Liver (tissue), 9 donors: Measurements from ENCODE around the gene ZSCAN21. TPM values are rescaled to one million over a fixed set of nuclear protein-coding genes. Genes with fewer than 3 reads are reported as not detected.

ENCODE experiments used
- DNase-seq: peaks from one replicate; pipeline ENCODE4 v3.0.0-alpha.2; 2017; ENCODE audit warnings: low spot score
- H3K27ac ChIP-seq, 2 donors: one replicate each; pipeline ENCODE4 v1.7.0; 2013; ENCODE audit warnings: inconsistent platforms in 2 of 2, low read length in 2 of 2, control low read depth in 1 of 2, low read depth in 1 of 2, mild to moderate bottlenecking in 1 of 2
- H3K27me3 ChIP-seq, 4 donors: one replicate each; pipeline versions ENCODE4 v1.6.1 to v1.7.0; 2013; ENCODE audit warnings: low read length in 3 of 4, inconsistent platforms in 1 of 4, mild to moderate bottlenecking in 1 of 4, moderate library complexity in 1 of 4; ENCODE audit not compliant: control insufficient read depth in 4 of 4, insufficient read depth in 4 of 4
- H3K36me3 ChIP-seq, 4 donors: one replicate each; pipeline versions ENCODE4 v1.6.1 to v1.7.0; 2013; ENCODE audit warnings: low read length in 3 of 4, mild to moderate bottlenecking in 3 of 4, low read depth in 1 of 4, moderate library complexity in 1 of 4; ENCODE audit not compliant: control insufficient read depth in 4 of 4, insufficient read depth in 3 of 4
- H3K4me1 ChIP-seq, 4 donors: one replicate each; pipeline versions ENCODE4 v1.6.1 to v1.7.0; 2013; ENCODE audit warnings: low read length in 3 of 4, mild to moderate bottlenecking in 3 of 4, moderate library complexity in 1 of 4; ENCODE audit not compliant: control insufficient read depth in 4 of 4, insufficient read depth in 4 of 4
- H3K4me3 ChIP-seq, 3 donors: one replicate each; pipeline versions ENCODE4 v1.6.1 to v1.7.0; 2013; ENCODE audit warnings: low read length in 3 of 3, control low read depth in 1 of 3, low read depth in 1 of 3, mild to moderate bottlenecking in 1 of 3
- H3K9ac ChIP-seq, 2 donors: one replicate each; pipeline ENCODE4 v1.7.0; 2013; ENCODE audit warnings: low read length in 2 of 2, mild to moderate bottlenecking in 2 of 2, moderate library complexity in 2 of 2, control low read depth in 1 of 2, low read depth in 1 of 2
- H3K9me3 ChIP-seq, 4 donors: one replicate each; pipeline versions ENCODE4 v1.6.1 to v1.7.0; 2013; ENCODE audit warnings: low read length in 3 of 4; ENCODE audit not compliant: control insufficient read depth in 4 of 4
- ATF3 ChIP-seq: IDR thresholded peaks from 2 replicates; pipeline ENCODE4 v1.6.1; 2016; ENCODE audit warnings: antibody characterized with exemption
- CTCF ChIP-seq: fragments of 150-350 bp; IDR thresholded peaks from 2 replicates; pipeline ENCODE4 v1.5.1; 2017; ENCODE audit warnings: improper control_type of control experiment, low read depth, low read length; ENCODE audit not compliant: missing input control
- EGR1 ChIP-seq, 2 donors: IDR thresholded peaks; 2 replicates each; pipeline ENCODE4 v1.6.1; 2016 to 2018; ENCODE audit warnings: antibody characterized with exemption in 2 of 2, low read depth in 2 of 2
- FOXA1 ChIP-seq: IDR thresholded peaks from 2 replicates; pipeline ENCODE4 v1.6.1; 2016; ENCODE audit warnings: antibody characterized with exemption
- FOXA2 ChIP-seq: IDR thresholded peaks from 2 replicates; pipeline ENCODE4 v1.6.1; 2016; ENCODE audit warnings: antibody characterized with exemption
- GABPA ChIP-seq, 2 donors: IDR thresholded peaks in 1 of 2; conservative IDR thresholded peaks in 1 of 2; 2 replicates each; pipeline ENCODE4 v1.6.1; 2016; ENCODE audit warnings: antibody characterized with exemption in 2 of 2, mild to moderate bottlenecking in 1 of 2, moderate library complexity in 1 of 2
- HNF4A ChIP-seq, 2 donors: conservative IDR thresholded peaks; 2 replicates each; pipeline ENCODE4 v1.6.1; 2016; ENCODE audit warnings: antibody characterized with exemption in 2 of 2, mild to moderate bottlenecking in 2 of 2
- HNF4G ChIP-seq: IDR thresholded peaks from 2 replicates; pipeline ENCODE4 v1.6.1; 2016; ENCODE audit warnings: antibody characterized with exemption
- JUND ChIP-seq, 2 donors: IDR thresholded peaks; 2 replicates each; pipeline ENCODE4 v1.6.1; 2016; ENCODE audit warnings: antibody characterized with exemption in 2 of 2
- MAX ChIP-seq: IDR thresholded peaks from 2 replicates; pipeline ENCODE4 v1.6.1; 2016; ENCODE audit warnings: antibody characterized with exemption
- NR2F2 ChIP-seq: IDR thresholded peaks from 2 replicates; pipeline ENCODE4 v1.6.1; 2016; ENCODE audit warnings: antibody characterized with exemption
- RAD21 ChIP-seq, 2 donors: IDR thresholded peaks; 2 replicates each; pipeline ENCODE4 v1.6.1; 2016; ENCODE audit warnings: antibody characterized with exemption in 2 of 2, mild to moderate bottlenecking in 2 of 2
- REST ChIP-seq: IDR thresholded peaks from 2 replicates; pipeline ENCODE4 v1.6.1; 2016; ENCODE audit warnings: antibody characterized with exemption, mild to moderate bottlenecking
- RXRA ChIP-seq, 2 donors: IDR thresholded peaks; 2 replicates each; pipeline ENCODE4 v1.6.1; 2017 to 2018; ENCODE audit warnings: antibody characterized with exemption in 2 of 2, mild to moderate bottlenecking in 1 of 2
- SP1 ChIP-seq: IDR thresholded peaks from 2 replicates; pipeline ENCODE4 v1.6.1; 2018; ENCODE audit warnings: antibody characterized with exemption, mild to moderate bottlenecking
- TAF1 ChIP-seq: conservative IDR thresholded peaks from 2 replicates; pipeline ENCODE4 v1.6.1; 2016; ENCODE audit warnings: antibody characterized with exemption, mild to moderate bottlenecking
- ZBTB33 ChIP-seq: IDR thresholded peaks from 2 replicates; pipeline ENCODE4 v1.6.1; 2016; ENCODE audit warnings: antibody characterized with exemption
- whole genome bisulfite sequencing: extraction: QIAGEN DNeasy Blood & Tissue Kit; methylation state at CpG from one replicate; pipeline ENCODE4 v1.1.7; 2013; 5-methylcytosine and 5-hydroxymethylcytosine counted together
- polyA plus RNA-seq, 2 donors: library from polyadenylated mRNA; stranded (reverse) in 1 of 2; unstranded in 1 of 2; fragments of 200-250 nt in 1 of 2; fragments of >200 nt in 1 of 2; fragmentation: Nextera tagmentation in 1 of 2; extraction: Ambion mirVana in 1 of 2; gene quantifications; one replicate each; pipeline versions ENCODE4 v1.2.1 to v1.2.3, GENCODE V29; 2013 to 2015
- total RNA-seq, 2 donors: library from RNA; depleted of rRNA; stranded (reverse); fragments of >200 nt; gene quantifications; one replicate each; pipeline ENCODE4 v1.2.3, GENCODE V29; 2014
- donor health status: healthy.
- donor health status: healthy.
- donor health status: healthy.
- donor health status: healthy.
- donor health status: healthy.

Gene ZSCAN21
- total and polyA plus RNA-seq, 4 donors = 4.6 to 8.6 (median 6.9) TPM

GRCh38 chr7:100107125-100107737 lies 57.7 kb downstream of the ZSCAN21 start:
- H3K4me1 ChIP-seq = peaks cover 0 to 3% (median 1%) of the 10 kb centered on the region in 4 donors
- H3K9ac ChIP-seq = no peak overlapping the region
- H3K27ac ChIP-seq = no peak overlapping the region
- WGBS = 92% methylated on average over 25 of the region's 25 CpGs
- H3K27me3 ChIP-seq = no peaks in the 10 kb centered on the region
- no peak for DNase-seq
- no peak overlapping the region for H3K4me3 ChIP-seq
- H3K9me3 ChIP-seq = no peaks in the 10 kb centered on the region
- no peak for TF ChIP-seq EGR1 (IDR thresholded peaks at IDR 0.05; ENCODE audit: low read depth in 2 of 2)
- TF ChIP-seq GABPA (IDR thresholded peaks at IDR 0.05 in 1 of 2, conservative IDR thresholded peaks at IDR 0.05 in 1 of 2) = no peak
- no peak for TF ChIP-seq ZBTB33
- TF ChIP-seq FOXA2 = no peak
- no peak for TF ChIP-seq SP1
- TF ChIP-seq ATF3 = no peak
- no peak for TF ChIP-seq NR2F2
- TF ChIP-seq CTCF = no peak
- TF ChIP-seq RAD21 (IDR thresholded peaks at IDR 0.05) = no peak
- TF ChIP-seq REST = no peak
- TF ChIP-seq MAX = no peak
- TF ChIP-seq FOXA1 = no peak
- TF ChIP-seq JUND (IDR thresholded peaks at IDR 0.05) = no peak
- no peak for TF ChIP-seq HNF4G
- H3K36me3 ChIP-seq = peaks cover 3 to 49% (median 26%) of the 10 kb centered on the region in 4 donors

- 75% methylated on average over 11 of the region's 11 CpGs for WGBS
- no peaks in the 10 kb centered on the region for H3K9me3 ChIP-seq
- no peaks in the 10 kb centered on the region for H3K4me1 ChIP-seq
- H3K4me3 ChIP-seq = no peak overlapping the region
- H3K36me3 ChIP-seq = peaks cover 3 to 49% (median 26%) of the 10 kb centered on the region in 4 donors
- no peak overlapping the region for H3K27ac ChIP-seq
- no peaks in the 10 kb centered on the region for H3K27me3 ChIP-seq
- no peak overlapping the region for H3K9ac ChIP-seq
- DNase-seq = no peak
- TF ChIP-seq NR2F2 (no peak), RAD21 (IDR thresholded peaks at IDR 0.05) (no peak), MAX (no peak), RXRA (IDR thresholded peaks at IDR 0.05) (no peak), EGR1 (IDR thresholded peaks at IDR 0.05; ENCODE audit: low read depth in 2 of 2) (no peak), HNF4A (conservative IDR thresholded peaks at IDR 0.05) (no peak), CTCF (no peak), GABPA (IDR thresholded peaks at IDR 0.05 in 1 of 2, conservative IDR thresholded peaks at IDR 0.05 in 1 of 2) (no peak), ZBTB33 (no peak), HNF4G (no peak), JUND (IDR thresholded peaks at IDR 0.05) (no peak), FOXA1 (no peak), ATF3 (no peak), TAF1 (no peak)
Measured at GRCh38 chr7:100107890-100108289, 58.3 kb downstream of the ZSCAN21 start.
